Measurements from ENCODE around the gene SENP5.
"Not testable (repeated sequence)": the region's sequence is repeated elsewhere in the genome, so short reads cannot be mapped to it uniquely, and the experiment has no call there.

Gene SENP5

GRCh38 chr3:196867507-196868296, at the start of gene SENP5:
Gene SENP5 (plus strand): TSS chr3:196867920. CDS start chr3:196885182, 17,262 bp downstream.
- FAIRE-seq = no peak

- no peak for FAIRE-seq
Measured at GRCh38 chr3:196821806-196822355, 45.8 kb upstream of the SENP5 start.

GRCh38 chr3:196829651-196830050, 38.1 kb upstream of the SENP5 start:
- FAIRE-seq = not testable (repeated sequence)

GRCh38 chr3:196835086-196835485, 32.6 kb upstream of the SENP5 start:
- no peak for FAIRE-seq

- not testable (repeated sequence) for FAIRE-seq
Measured at GRCh38 chr3:196836626-196837025, 31.1 kb upstream of the SENP5 start.

GRCh38 chr3:196837819-196838420, 29.8 kb upstream of the SENP5 start:
- no peak for FAIRE-seq

GRCh38 chr3:196839351-196839750, 28.4 kb upstream of the SENP5 start:
- FAIRE-seq = not testable (repeated sequence)

GRCh38 chr3:196842567-196843434, 24.9 kb upstream of the SENP5 start:
- FAIRE-seq = no peak

- FAIRE-seq = no peak
Measured at GRCh38 chr3:196843435-196844110, 24.1 kb upstream of the SENP5 start.

- FAIRE-seq = not testable (repeated sequence)
Measured at GRCh38 chr3:196844235-196845219, 23.2 kb upstream of the SENP5 start.

- FAIRE-seq = not testable (repeated sequence)
Measured at GRCh38 chr3:196848375-196848774, 19.3 kb upstream of the SENP5 start.

GRCh38 chr3:196849180-196849741, 18.5 kb upstream of the SENP5 start:
- no peak for FAIRE-seq

- FAIRE-seq = not testable (repeated sequence)
Measured at GRCh38 chr3:196863000-196863399, 4.7 kb upstream of the SENP5 start.

- no peak for FAIRE-seq
Measured at GRCh38 chr3:196867155-196867506, 589 bp upstream of the SENP5 start.

GRCh38 chr3:196868297-196868661, 559 bp downstream of the SENP5 start:
- FAIRE-seq = no peak

GRCh38 chr3:196872316-196872715, 4.6 kb downstream of the SENP5 start:
- FAIRE-seq = no peak

- not testable (repeated sequence) for FAIRE-seq
Measured at GRCh38 chr3:196874511-196875094, 6.9 kb downstream of the SENP5 start.

GRCh38 chr3:196875258-196875657, 7.5 kb downstream of the SENP5 start:
- FAIRE-seq = no peak

- FAIRE-seq = no peak
Measured at GRCh38 chr3:196883361-196883760, 15.6 kb downstream of the SENP5 start.

- no peak for FAIRE-seq
Measured at GRCh38 chr3:196886144-196886543, 18.4 kb downstream of the SENP5 start.

Data from A204.1 (cell line).